GM12874 (cell line): ENCODE measurements around the gene DLGAP1.

ENCODE experiments used
- CTCF ChIP-seq: IDR thresholded peaks from 2 replicates; pipeline ENCODE4 v1.5.1; 2011; ENCODE audit warnings: low read depth, mild to moderate bottlenecking, control low read depth, low read length, moderate library complexity; ENCODE audit not compliant: insufficient read depth

DLGAP1 gene

DNA sequence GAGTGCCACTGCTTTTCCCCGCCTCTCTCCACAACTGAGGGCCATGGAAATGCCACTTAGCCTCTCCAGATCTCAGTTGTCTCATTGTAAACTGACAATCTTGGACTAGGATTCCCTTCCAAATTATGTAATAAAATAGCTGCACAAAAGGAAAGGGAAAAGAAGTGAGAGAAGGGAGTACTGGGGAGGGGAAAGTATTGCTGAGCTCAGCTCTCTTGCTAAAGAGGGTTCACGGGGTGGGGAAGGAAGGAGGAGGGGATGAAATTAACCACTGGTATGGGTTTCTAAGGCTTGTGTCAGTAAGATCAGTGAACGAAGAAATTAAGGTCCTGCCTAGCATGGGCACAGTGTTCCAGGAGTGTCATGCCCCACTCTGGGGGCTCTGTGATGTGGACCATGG, 587.9 kb downstream of the DLGAP1 start:
- TF ChIP-seq CTCF: no peak

GRCh38 chr18:3864669-3865298, 590.3 kb downstream of the DLGAP1 start:
- no peak for TF ChIP-seq CTCF

- TF ChIP-seq CTCF: no peak
Measured at GRCh38 chr18:3863593-3863992, 591.5 kb downstream of the DLGAP1 start.

GRCh38 chr18:3863006-3863405, 592.1 kb downstream of the DLGAP1 start:
- TF ChIP-seq CTCF: no peak

- TF ChIP-seq CTCF: no peak
Measured at GRCh38 chr18:3861495-3861894, 593.6 kb downstream of the DLGAP1 start.

DNA sequence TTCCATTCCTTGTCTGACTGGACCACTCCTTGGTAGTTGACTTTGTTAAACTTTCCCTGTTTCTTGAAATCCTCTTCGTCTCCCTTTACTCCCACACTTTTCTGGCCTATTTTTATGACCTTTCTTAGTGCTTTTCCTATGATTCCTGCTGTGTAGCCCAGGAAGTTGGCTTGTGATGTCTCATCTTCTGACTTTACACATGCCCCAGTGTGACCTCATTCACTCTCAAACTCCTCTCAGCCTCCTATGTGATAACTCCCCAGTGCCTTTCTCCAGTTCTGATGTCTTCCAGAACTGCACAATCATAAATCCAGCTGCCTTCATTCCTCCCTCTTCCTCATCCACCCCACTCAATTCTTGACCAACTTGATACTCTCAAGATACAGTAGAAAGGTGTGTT, 597.6 kb downstream of the DLGAP1 start:
- TF ChIP-seq CTCF: no peak

- no peak for TF ChIP-seq CTCF
Measured at GRCh38 chr18:3855966-3856365, 599.1 kb downstream of the DLGAP1 start.
